OCI-LY7 (cell line): Measurements from ENCODE around the gene TNFRSF25. TPM values are rescaled to one million over a fixed set of nuclear protein-coding genes. Genes with fewer than 3 reads are reported as not detected.
A peak's percentile ranks its signal among the peaks of the same experiment; 100 is the strongest.

ENCODE experiments used
- BruUV-seq: library from RNA; stranded (reverse); fragments of 400-500 nt; replicated peaks from 2 replicates; lab custom pipeline; 2021; lab: Mats Ljungman, UMichigan
- CTCF ChIA-PET: fragments of 300-600 bp; sonication (Branson Sonifier 250); formaldehyde crosslinking; loops from one replicate; lab custom pipeline; 2022; ENCODE audit warnings: antibody characterized with exemption; ENCODE audit not compliant: unreplicated experiment; lab: Charles Lee
- POLR2A ChIA-PET: fragments of 300-600 bp; sonication (Branson Sonifier 250); formaldehyde crosslinking; loops from one replicate; lab custom pipeline; 2022; ENCODE audit warnings: antibody characterized with exemption; lab: Charles Lee
- DNase-seq: peaks from one replicate; pipeline ENCODE4 v3.0.0-alpha.2; 2015; ENCODE audit warnings: low spot score
- H2AFZ ChIP-seq: fragments of 200-600 bp; sonication (generic), shearing (Covaris generic); 2 replicates; pipeline ENCODE4 v1.6.1; 2014; ENCODE audit warnings: mild to moderate bottlenecking, antibody characterized with exemption, low read length, moderate library complexity
- H3K27ac ChIP-seq: fragments of 200-600 bp; sonication (generic); 2 replicates; pipeline ENCODE4 v1.5.1; 2014; ENCODE audit warnings: mixed run types, low read depth, mild to moderate bottlenecking, moderate library complexity, low read length, inconsistent platforms; ENCODE audit not compliant: poor library complexity, severe bottlenecking
- H3K36me3 ChIP-seq: fragments of 200-600 bp; sonication (generic); 2 replicates; pipeline ENCODE4 v1.6.1; 2014; ENCODE audit warnings: mild to moderate bottlenecking, antibody characterized with exemption, low read length, moderate library complexity, mixed read lengths; ENCODE audit not compliant: insufficient read depth
- H3K4me1 ChIP-seq: fragments of 200-600 bp; sonication (generic); 2 replicates; pipeline ENCODE4 v1.5.1; 2014; ENCODE audit warnings: mild to moderate bottlenecking, low read length; ENCODE audit not compliant: insufficient read depth, poor library complexity, severe bottlenecking
- H3K4me2 ChIP-seq: fragments of 200-600 bp; sonication (generic); 2 replicates; pipeline ENCODE4 v1.6.1; 2014; ENCODE audit warnings: mild to moderate bottlenecking, low read length
- H3K4me3 ChIP-seq: fragments of 200-600 bp; sonication (generic); 2 replicates; pipeline ENCODE4 v1.5.1; 2014; ENCODE audit warnings: mild to moderate bottlenecking, low read depth, low read length; ENCODE audit not compliant: poor library complexity, severe bottlenecking
- H3K79me2 ChIP-seq: fragments of 200-600 bp; sonication (generic); 2 replicates; pipeline ENCODE4 v1.6.1; 2016; ENCODE audit warnings: low read depth, mild to moderate bottlenecking, low read length, moderate library complexity, mixed read lengths; ENCODE audit not compliant: insufficient read depth
- H3K9me2 ChIP-seq: fragments of 200-600 bp; sonication (generic); 2 replicates; pipeline ENCODE4 v1.6.1; 2016; ENCODE audit warnings: mild to moderate bottlenecking, low read length, mixed read lengths; ENCODE audit not compliant: insufficient read depth
- H3K9me3 ChIP-seq: fragments of 200-600 bp; sonication (generic); 2 replicates; pipeline ENCODE4 v1.6.1; 2014; ENCODE audit warnings: mild to moderate bottlenecking, mixed run types, low read length, mixed read lengths
- H4K20me1 ChIP-seq: fragments of 200-600 bp; sonication (generic); 2 replicates; pipeline ENCODE4 v1.6.1; 2014; ENCODE audit warnings: mild to moderate bottlenecking, antibody characterized with exemption, low read length, moderate library complexity, mixed read lengths; ENCODE audit not compliant: insufficient read depth
- EZH2phosphoT487 ChIP-seq: fragments of 200-600 bp; sonication (generic); IDR thresholded peaks from 2 replicates; pipeline ENCODE4 v1.6.1; 2018; ENCODE audit warnings: low read depth, borderline replicate concordance, mild to moderate bottlenecking, mixed run types, antibody characterized with exemption, low read length, moderate library complexity, mixed read lengths
- intact Hi-C: fragments of 100-400 bp; cut with micrococcal nuclease; formaldehyde crosslinking; loops from one replicate; pipeline ENCODE4 v1.10.0; 2022; ENCODE audit not compliant: unreplicated experiment
- total RNA-seq, 2 experiments: library from RNA; depleted of rRNA in 1 of 2; stranded (reverse); fragments of >200 nt in 1 of 2; shearing (Covaris generic) in 1 of 2; gene quantifications; 2 replicates each; pipeline ENCODE4 v1.2.3, GENCODE V29; 2014 to 2022
- TF ChIP-seq, protein P1 (sequence below): fragments of 200-600 bp; sonication (generic); conservative IDR thresholded peaks from 2 replicates; pipeline ENCODE4 v1.5.1; 2014; ENCODE audit warnings: mild to moderate bottlenecking, antibody characterized with exemption, low read length, moderate library complexity, mixed read lengths

TNFRSF25 gene
- total RNA-seq, 2 experiments from 2014 or later, result 1.7 to 2.8 TPM

DNA sequence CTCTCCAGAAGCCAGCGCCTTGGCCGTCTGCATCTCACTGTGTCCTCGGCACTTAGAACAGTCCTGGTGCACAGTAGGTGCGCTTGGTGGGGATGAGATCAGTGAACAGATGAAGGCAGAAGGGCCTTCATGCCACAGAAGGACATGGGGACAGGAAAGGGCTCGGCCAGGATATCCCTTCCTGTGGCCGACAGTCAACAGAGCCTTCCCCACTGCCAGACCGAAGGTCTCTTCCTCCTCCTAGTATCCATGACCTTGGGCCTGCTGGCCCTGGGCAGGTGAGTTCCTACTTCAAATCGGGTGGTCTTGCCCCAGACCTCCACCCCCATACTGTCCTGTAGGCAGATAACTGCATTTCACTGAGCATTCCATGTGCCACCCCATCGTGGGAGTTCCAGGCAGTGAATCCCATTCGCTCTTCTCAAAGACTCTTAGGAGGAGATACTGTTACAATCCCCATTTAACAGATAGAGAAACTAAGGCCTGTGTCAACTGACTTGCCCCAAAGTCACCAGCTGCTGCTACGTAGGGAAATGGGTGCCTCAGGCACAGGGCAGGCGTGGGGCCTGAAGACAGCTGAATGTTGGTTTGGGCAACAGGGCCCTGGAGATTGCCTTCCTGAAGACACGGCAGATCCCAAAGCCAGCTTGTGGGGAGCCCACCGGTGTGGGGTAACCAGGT is 22.0 kb upstream of the TNFRSF25 start:
- Histone ChIP-seq H3K4me3 (no peak overlapping the region), H3K36me3 (no peaks in the 10 kb centered on the region), H2AFZ (no peak overlapping the region), H3K4me1 (peaks cover 14% of the 10 kb centered on the region), H3K79me2 (no peaks in the 10 kb centered on the region), H3K9me3 (no peaks in the 10 kb centered on the region), H3K4me2 (no peak overlapping the region), H3K9me2 (no peaks in the 10 kb centered on the region), H4K20me1 (no peaks in the 10 kb centered on the region), H3K27ac (no peak overlapping the region)
- DNase-seq, result no peak
- CTCF ChIA-PET, result no interaction called here
- TF ChIP-seq, protein P1, sequence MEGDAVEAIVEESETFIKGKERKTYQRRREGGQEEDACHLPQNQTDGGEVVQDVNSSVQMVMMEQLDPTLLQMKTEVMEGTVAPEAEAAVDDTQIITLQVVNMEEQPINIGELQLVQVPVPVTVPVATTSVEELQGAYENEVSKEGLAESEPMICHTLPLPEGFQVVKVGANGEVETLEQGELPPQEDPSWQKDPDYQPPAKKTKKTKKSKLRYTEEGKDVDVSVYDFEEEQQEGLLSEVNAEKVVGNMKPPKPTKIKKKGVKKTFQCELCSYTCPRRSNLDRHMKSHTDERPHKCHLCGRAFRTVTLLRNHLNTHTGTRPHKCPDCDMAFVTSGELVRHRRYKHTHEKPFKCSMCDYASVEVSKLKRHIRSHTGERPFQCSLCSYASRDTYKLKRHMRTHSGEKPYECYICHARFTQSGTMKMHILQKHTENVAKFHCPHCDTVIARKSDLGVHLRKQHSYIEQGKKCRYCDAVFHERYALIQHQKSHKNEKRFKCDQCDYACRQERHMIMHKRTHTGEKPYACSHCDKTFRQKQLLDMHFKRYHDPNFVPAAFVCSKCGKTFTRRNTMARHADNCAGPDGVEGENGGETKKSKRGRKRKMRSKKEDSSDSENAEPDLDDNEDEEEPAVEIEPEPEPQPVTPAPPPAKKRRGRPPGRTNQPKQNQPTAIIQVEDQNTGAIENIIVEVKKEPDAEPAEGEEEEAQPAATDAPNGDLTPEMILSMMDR, result no peak
- TF ChIP-seq EZH2phosphoT487, result no peak
- intact Hi-C loops, result loop anchor here (5.0 to 10.0 kb wide), 2 partner anchors 34 to 727 kb away; no protein-coding TSS in a partner anchor
- POLR2A ChIA-PET, result no interaction called here
- no TSS peak for BruUV-seq

- Histone ChIP-seq H3K4me1 (peaks cover 11% of the 10 kb centered on the region), H3K9me2 (no peaks in the 10 kb centered on the region), H2AFZ (no peak overlapping the region), H3K4me2 (no peak overlapping the region), H3K36me3 (no peaks in the 10 kb centered on the region), H4K20me1 (no peaks in the 10 kb centered on the region), H3K27ac (no peak overlapping the region), H3K4me3 (no peak overlapping the region), H3K9me3 (no peaks in the 10 kb centered on the region), H3K79me2 (no peaks in the 10 kb centered on the region)
- CTCF ChIA-PET, result interaction anchor here (0.8 kb wide), 1 partner anchor 28 kb away, joined by 8 read pairs; no protein-coding TSS in a partner anchor
- BruUV-seq, result no TSS peak
- POLR2A ChIA-PET, result no interaction called here
- intact Hi-C loops, result loop anchor here (1.0 to 10.0 kb wide), 3 partner anchors 36 to 728 kb away; no protein-coding TSS in a partner anchor
- peak; percentile 85 for DNase-seq
- TF ChIP-seq EZH2phosphoT487, result no peak
- TF ChIP-seq, protein P1, result peak; percentile 91
Observed at GRCh38 chr1:6486433-6487011, 20.5 kb upstream of the TNFRSF25 start.
